Epithelial cell of prostate (primary cell): Measurements from ENCODE around the gene POLR3G.

Experiments used
- DNase-seq: peaks from one replicate; pipeline ENCODE4 v3.0.0-alpha.2; 2011; ENCODE audit warnings: low read depth, low spot score
- H3K27ac ChIP-seq: fragments of 450-650 bp; 2 replicates; pipeline ENCODE4 v1.5.1; 2017; ENCODE audit warnings: mild to moderate bottlenecking

POLR3G gene

DNA sequence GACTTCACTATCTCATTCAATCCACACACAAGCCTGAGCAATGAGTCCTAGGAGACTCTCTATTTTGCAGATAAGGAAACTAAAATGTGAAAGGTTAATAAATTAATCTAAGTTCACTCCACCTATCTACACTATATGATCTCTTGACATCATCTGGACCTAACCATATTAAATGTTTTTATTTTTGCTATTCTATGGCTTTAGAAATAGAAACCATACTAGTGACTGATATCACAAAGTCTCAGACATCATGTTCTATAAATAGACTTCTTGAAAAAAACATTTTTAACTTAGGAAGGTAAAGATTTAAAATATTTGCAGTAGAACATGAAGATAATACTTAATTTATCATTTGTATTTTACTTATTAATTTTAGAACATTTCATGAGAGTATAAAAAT lies 74.6 kb downstream of the POLR3G start:
- DNase-seq, result no peak
- no peak overlapping the region for H3K27ac ChIP-seq

DNA sequence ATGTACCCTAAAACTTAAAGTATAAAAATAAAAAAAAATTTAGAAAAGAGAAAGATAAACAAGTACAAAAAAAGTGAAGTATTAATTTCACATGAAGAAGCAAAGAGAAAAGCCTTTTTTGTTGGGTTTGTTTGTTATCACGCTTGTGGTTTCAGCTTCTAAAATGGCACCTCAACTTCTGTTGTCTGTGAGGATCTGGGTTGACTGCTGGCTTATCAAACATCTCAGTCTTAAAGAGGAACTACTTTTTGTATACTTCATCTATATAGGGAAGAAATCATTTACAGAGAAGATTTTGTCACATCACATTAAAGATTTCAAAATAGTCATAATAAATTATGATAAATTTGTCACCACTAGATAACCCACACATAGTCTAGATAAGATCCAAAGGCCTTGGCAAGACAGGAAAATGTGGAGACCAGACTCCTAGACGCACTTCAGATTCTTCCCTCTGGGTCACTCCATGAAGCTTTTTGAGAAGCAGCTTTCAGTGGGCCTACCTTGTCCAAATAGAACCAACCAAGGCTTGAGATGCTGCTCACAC lies 75.1 kb downstream of the POLR3G start:
- DNase-seq, result no peak
- no peak overlapping the region for H3K27ac ChIP-seq

DNA sequence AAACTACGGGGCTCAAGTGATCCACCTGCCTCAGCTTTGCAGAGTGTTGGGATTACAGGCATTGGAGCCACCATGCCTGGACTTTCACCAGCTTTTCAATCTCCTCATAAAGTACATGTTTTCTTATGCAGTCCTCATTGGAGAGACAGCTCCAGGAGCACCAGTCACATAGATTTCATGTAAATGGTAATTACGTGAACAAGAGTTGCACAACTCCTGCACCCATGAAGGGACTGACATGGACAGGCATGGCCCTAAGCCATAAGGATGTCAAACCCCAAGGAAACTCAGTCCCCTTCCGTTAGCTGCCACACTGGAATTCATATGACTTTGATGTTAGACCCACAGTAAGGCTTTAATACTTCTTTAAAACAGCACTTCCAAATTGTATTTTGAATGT lies 76.3 kb downstream of the POLR3G start:
- no peak for DNase-seq
- H3K27ac ChIP-seq, result no peak overlapping the region

DNA sequence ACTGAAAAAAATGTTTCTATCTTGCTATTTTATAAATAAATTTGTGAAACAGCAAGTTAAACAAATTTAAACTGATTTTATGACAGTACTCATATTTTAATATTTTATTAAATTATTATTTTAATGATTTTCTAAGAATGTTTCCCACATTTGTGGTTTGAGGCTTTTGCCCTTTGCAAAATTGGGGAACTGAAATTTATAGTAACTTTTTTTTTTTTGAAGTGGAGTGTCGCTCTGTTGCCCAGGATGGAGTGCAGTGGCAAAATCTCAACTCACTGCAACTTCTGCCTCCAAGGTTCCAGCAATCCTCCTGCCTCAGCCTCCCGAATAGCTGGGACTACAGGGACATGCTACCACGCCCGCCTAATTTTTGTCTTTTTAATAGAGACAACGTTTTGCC lies 76.7 kb downstream of the POLR3G start:
- DNase-seq, result no peak
- no peak overlapping the region for H3K27ac ChIP-seq

DNA sequence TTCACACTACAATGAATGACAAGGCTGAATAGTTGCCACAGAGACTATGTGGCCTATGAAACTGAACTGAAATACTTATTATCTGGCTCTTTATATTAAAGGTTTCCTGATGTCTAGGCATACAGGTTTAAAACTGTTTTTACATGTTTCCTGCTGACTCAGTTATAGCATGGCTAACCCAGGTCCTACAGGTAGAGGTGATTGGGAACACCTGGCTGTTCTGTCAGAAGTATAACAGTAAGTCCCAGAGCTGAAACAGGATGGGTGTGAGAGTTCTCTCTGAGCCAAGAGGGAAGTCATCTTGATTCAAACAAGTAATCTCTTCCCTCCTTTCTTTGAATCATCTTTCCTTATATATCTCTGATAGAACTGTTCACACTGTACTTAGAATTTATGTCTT lies 79.0 kb downstream of the POLR3G start:
- DNase-seq, result peak; percentile 18
- no peak overlapping the region for H3K27ac ChIP-seq

DNA sequence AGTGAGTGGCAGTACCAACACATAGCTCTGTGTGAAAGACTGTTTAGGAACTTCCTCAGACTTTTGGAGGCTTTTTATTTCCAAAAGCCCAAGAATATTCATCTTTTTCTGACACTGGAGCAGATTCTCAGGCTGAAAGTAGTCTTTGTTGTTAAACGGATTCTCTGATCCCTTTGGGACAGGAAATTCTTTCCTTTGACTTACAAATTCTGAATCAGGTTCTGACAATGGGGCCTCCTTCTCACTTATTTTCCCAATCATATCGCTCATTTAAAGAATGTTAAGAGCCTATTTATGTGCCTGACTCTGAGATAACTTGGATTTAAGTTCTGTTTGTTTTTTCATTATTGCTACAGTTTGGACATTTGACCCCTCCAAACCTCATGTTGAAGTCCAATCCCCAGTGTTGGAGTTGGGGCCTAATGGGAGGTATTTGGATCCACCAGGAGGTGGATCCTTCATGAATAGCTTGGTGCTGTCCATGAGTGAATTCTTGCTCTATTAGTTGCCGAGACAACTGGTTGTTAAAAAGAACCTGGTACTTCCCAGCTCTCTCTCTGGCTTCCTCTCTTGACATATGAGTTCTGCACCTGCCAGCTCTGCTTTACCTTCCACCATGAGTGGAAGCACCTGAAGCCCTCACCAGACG lies 79.8 kb downstream of the POLR3G start:
- H3K27ac ChIP-seq, result no peak overlapping the region
- no peak for DNase-seq

DNA sequence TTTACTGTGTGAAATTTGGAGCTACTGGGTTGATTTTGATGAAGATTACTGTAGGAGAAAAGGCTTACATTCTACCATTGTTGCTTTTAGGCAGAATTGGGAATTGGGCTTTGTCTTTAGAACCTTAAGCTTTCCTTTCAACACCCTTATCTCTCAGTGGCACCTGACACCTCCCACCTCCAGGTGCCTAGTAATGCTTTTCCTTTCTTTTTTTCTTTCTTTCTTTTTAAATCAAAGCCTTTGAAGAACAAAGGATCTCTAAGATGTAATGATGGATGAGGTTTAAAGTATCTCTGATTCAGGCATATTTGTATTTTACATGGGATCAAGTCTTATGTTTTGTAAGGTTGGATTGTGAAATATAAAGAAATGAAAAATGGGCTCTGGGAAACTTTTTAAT lies 81.0 kb downstream of the POLR3G start:
- H3K27ac ChIP-seq, result no peak overlapping the region
- no peak for DNase-seq

DNA sequence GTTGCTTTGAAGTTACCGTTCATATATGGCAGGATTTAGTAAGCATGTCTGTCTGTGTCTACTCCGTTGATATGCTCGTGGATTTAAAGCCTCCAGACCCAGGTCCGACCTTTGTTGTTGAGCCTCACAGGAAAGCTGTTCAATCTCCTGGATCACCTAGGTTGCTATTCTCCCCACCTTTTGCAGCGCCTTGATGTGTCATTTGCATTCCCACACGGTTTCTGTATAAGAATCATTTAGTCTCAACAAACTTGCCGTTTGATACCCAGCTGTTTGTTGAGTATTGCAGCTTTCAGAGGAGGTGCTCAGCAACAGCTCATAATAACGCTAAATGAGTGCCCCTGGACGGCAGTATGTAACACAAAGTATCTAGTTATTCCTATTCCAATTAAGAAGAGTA lies 82.7 kb downstream of the POLR3G start:
- DNase-seq, result no peak

DNA sequence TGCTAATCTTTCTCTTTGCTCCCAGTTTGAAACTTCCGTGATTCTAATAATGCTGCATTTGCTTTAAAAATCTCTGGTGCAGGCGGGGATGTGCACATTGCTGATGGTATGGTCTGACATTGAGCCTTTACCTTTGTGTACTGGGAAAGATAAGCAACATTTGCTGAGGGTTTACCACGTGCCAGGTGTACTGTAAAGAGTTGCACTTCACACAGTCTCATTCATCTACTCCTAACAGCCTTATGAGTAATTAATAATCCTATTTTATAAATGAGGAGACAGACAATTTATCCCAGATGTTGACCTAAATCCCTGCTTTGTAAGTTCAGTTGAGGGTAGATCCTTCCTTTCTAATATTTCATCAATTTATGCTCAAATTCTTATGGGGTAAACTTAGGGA lies 83.2 kb downstream of the POLR3G start:
- no peak for DNase-seq

More for the DNA sequence above, 82.7 kb downstream of the POLR3G start:
- H3K27ac ChIP-seq, result no peak overlapping the region

DNA sequence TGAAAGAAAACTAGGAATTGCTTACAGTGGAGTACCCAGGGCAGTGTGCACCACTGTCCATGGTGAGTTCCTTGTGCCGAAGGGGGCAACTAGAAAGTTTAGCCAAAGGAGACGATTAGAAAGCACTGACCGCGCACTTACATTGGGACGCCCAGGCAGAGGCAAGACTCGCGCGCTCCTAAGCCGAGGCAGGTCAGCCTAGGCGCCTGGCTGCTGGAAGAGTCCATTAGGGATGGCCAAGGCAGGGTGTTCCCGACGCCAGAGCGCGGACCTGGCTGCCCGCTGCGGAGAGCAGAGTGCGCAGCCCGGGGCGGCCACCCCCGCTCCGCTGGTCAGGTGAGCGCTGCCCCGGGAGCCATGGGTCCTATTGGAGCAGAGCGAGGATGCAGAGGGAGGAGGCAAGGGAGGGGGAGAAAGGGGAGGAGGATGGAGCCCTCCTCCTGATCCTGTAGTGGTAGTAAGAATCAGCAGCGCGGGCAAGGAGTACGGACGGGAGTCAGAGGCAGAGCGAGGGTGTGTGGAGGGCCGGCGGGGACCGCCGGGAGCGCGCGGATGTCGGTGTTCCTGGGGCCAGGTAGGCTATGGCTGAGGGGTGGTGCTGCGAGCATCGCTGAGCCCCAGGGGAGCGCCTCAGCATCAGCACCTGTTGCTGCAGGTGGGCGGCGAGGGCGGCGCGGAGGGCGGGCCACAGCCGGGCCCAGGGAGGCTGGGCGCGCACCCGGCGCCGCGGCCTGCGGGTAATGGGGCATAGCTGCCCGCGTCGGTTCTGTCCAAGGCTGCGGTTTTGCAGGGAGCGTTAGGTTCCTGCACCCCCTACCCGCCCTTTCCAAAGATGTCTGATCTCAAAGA lies 83.9 kb downstream of the POLR3G start, which contains the start of gene ADGRV1:
Gene ADGRV1, plus strand, starts transcription at position 454 of the 849 bp plus-strand sequence. Its CDS starts 99 bp downstream, at position 553.
- no peak within 1 kb of the TSS for H3K27ac ChIP-seq
- peak; percentile 34 for DNase-seq

More for the DNA sequence above, 83.2 kb downstream of the POLR3G start:
- no peak overlapping the region for H3K27ac ChIP-seq

DNA sequence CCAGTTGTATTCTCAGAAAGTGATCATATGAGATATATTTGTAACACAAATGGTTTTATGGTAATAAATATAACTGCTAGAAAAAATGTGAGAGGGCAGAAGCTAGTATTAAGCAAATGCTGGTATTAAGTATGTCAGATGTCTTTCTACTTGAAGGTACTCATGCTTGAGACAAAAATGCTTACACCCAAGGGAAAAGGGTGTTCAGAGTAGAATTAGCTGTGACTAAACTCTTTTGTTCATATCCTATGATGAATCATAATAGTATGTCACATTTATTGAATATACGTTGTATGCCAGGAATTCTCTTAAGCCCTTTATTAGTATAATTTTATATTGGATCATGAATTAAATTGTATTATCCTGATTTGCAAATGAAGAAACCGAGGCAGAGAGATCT lies 86.1 kb downstream of the POLR3G start:
- no peak overlapping the region for H3K27ac ChIP-seq
- DNase-seq, result no peak

DNA sequence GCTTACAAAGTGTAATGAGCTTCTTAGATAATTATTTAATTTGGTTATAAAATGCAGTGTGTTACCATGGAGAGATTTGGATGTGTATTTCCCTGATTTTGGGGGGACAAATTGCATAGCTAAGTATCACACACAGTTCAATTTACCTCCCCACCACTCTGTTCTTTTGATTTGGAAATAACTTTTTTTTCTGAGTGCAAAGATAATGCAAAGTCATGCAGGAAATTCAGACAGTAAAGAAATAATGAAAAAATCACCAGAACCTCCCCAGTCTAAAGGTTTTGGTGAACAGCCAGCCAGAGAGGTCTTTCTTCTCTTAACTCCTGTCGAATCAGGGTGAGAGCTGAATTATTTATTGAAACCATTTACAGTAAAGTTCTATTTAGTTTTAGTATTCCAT lies 87.1 kb downstream of the POLR3G start:
- DNase-seq, result no peak
- no peak overlapping the region for H3K27ac ChIP-seq

DNA sequence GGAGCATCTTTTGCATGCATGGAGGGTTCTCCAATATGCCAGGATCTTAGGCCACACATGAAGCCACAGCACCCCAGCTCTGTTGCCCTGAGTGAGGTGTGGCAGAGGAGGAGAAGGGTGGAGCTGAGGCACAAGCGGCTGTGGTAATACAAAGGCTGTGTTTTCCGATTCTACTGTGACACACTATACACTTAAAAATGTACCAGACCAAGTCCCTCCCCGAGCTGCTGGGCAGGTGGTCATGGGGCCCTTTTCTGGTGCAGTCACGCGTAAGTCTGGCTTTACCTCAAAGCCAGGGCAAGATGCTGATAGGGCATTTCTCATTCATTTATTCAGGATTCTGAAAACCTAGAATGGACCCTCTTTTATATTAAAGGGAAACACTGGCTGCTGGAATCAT lies 87.7 kb downstream of the POLR3G start:
- DNase-seq, result no peak

DNA sequence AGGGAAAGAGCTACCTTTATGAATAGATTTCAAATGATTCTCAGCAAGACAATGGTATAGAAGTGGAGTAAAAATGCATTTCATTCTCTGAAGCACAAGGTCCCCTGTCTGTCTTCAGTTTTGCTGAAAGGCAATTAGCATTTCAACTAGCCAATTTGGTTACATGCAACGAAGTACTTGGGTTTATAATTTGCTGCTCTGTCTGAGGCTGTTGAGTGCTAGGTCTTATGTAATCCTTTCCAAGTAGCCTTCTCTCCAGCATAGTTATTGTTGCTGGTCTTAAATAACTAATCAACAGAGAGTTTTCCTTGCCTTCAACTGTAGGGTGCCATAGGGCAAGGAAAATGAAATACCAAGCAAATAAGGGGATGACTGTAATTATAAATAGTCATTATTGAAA lies 88.4 kb downstream of the POLR3G start:
- no peak for DNase-seq

More for the DNA sequence above, 87.7 kb downstream of the POLR3G start:
- H3K27ac ChIP-seq, result no peak overlapping the region

More for the DNA sequence above, 88.4 kb downstream of the POLR3G start:
- H3K27ac ChIP-seq, result no peak overlapping the region
